OCI-M2 (cell line): ENCODE measurements around the gene GTF2A1L.
"Not testable (repeated sequence)": the region's sequence is repeated elsewhere in the genome, so short reads cannot be mapped to it uniquely, and the experiment has no call there.

Source experiments
- DNase-seq: peaks from one replicate; lab custom pipeline; 2025; ENCODE audit not compliant: unreplicated experiment; lab: John Stamatoyannopoulos, UW

GTF2A1L gene

GRCh38 chr2:48696881-48697280, 79.2 kb downstream of the GTF2A1L start:
- no peak for DNase-seq

GRCh38 chr2:48699348-48699930, 81.8 kb downstream of the GTF2A1L start:
- DNase-seq = no peak

- DNase-seq = not testable (repeated sequence)
Measured at GRCh38 chr2:48703621-48704020, 86.0 kb downstream of the GTF2A1L start.

- no peak for DNase-seq
Measured at GRCh38 chr2:48707466-48707865, 89.8 kb downstream of the GTF2A1L start.

GRCh38 chr2:48709096-48710034, 91.7 kb downstream of the GTF2A1L start:
- DNase-seq = no peak

- no peak for DNase-seq
Measured at GRCh38 chr2:48711343-48711742, 93.7 kb downstream of the GTF2A1L start.

- no peak for DNase-seq
Measured at GRCh38 chr2:48712151-48712550, 94.5 kb downstream of the GTF2A1L start.

GRCh38 chr2:48713647-48714046, 96.0 kb downstream of the GTF2A1L start:
- DNase-seq = no peak

GRCh38 chr2:48714245-48714644, 96.6 kb downstream of the GTF2A1L start:
- DNase-seq = no peak

GRCh38 chr2:48715042-48715899, 97.6 kb downstream of the GTF2A1L start:
- no peak for DNase-seq

- DNase-seq = no peak
Measured at GRCh38 chr2:48715956-48716355, 98.3 kb downstream of the GTF2A1L start.

- no peak for DNase-seq
Measured at GRCh38 chr2:48717846-48718245, 100.2 kb downstream of the GTF2A1L start.

GRCh38 chr2:48719480-48720177, 102.0 kb downstream of the GTF2A1L start:
- no peak for DNase-seq

GRCh38 chr2:48721158-48721557, 103.5 kb downstream of the GTF2A1L start:
- no peak for DNase-seq

- DNase-seq = no peak
Measured at GRCh38 chr2:48722391-48722790, 104.7 kb downstream of the GTF2A1L start.

- DNase-seq = no peak
Measured at GRCh38 chr2:48723129-48723528, 105.5 kb downstream of the GTF2A1L start.

GRCh38 chr2:48724278-48724677, 106.6 kb downstream of the GTF2A1L start:
- no peak for DNase-seq

- DNase-seq = no peak
Measured at GRCh38 chr2:48725696-48726494, 108.2 kb downstream of the GTF2A1L start.

- DNase-seq = no peak
Measured at GRCh38 chr2:48727560-48727959, 109.9 kb downstream of the GTF2A1L start.

- DNase-seq = no peak
Measured at GRCh38 chr2:48728295-48728694, 110.6 kb downstream of the GTF2A1L start.
